ENCODE results near the gene VCAN.

The VCAN gene

GRCh38 chr5:83470526-83471404 lies 779 bp upstream of the VCAN start:
- FAIRE-seq = no peak

GRCh38 chr5:83472213-83472507 lies 616 bp downstream of the VCAN start:
- FAIRE-seq = no peak

GRCh38 chr5:83472508-83473345 lies 1.2 kb downstream of the VCAN start:
- no peak for FAIRE-seq

- no peak for FAIRE-seq
Observed at GRCh38 chr5:83473346-83474160, 2.0 kb downstream of the VCAN start.

- FAIRE-seq = no peak
Observed at GRCh38 chr5:83474161-83474796, 2.7 kb downstream of the VCAN start.

GRCh38 chr5:83474991-83475390 lies 3.4 kb downstream of the VCAN start:
- FAIRE-seq = no peak

- no peak for FAIRE-seq
Observed at GRCh38 chr5:83475391-83475863, 3.9 kb downstream of the VCAN start.

GRCh38 chr5:83475935-83476814 lies 4.6 kb downstream of the VCAN start:
- no peak for FAIRE-seq

- no peak for FAIRE-seq
Observed at GRCh38 chr5:83482961-83483360, 11.4 kb downstream of the VCAN start.

- no peak for FAIRE-seq
Observed at GRCh38 chr5:83484294-83484693, 12.8 kb downstream of the VCAN start.

GRCh38 chr5:83485842-83486241 lies 14.3 kb downstream of the VCAN start:
- FAIRE-seq = no peak

GRCh38 chr5:83487155-83487554 lies 15.6 kb downstream of the VCAN start:
- FAIRE-seq = no peak

- FAIRE-seq = no peak
Observed at GRCh38 chr5:83488271-83488670, 16.7 kb downstream of the VCAN start.

- no peak for FAIRE-seq
Observed at GRCh38 chr5:83488821-83489220, 17.3 kb downstream of the VCAN start.

GRCh38 chr5:83490203-83490602 lies 18.7 kb downstream of the VCAN start:
- FAIRE-seq = no peak

GRCh38 chr5:83492331-83492730 lies 20.8 kb downstream of the VCAN start:
- FAIRE-seq = no peak

GRCh38 chr5:83493644-83494043 lies 22.1 kb downstream of the VCAN start:
- no peak for FAIRE-seq

- no peak for FAIRE-seq
Observed at GRCh38 chr5:83494087-83494620, 22.6 kb downstream of the VCAN start.

GRCh38 chr5:83494666-83495065 lies 23.1 kb downstream of the VCAN start:
- FAIRE-seq = no peak

- FAIRE-seq = no peak
Observed at GRCh38 chr5:83496626-83497025, 25.1 kb downstream of the VCAN start.

GRCh38 chr5:83498585-83498984 lies 27.0 kb downstream of the VCAN start:
- FAIRE-seq = no peak

All from islet of Langerhans (tissue), 1 donor.